ENCODE data around the gene ATG5. TPM values are rescaled to one million over a fixed set of nuclear protein-coding genes. Genes with fewer than 3 reads are reported as not detected.

The ATG5 gene
- polyA plus RNA-seq, 1 of the 3 experiments (the other 2 are of a cell fraction), result 15.5 TPM

GRCh38 chr6:106244931-106245330 is 80.6 kb downstream of the ATG5 start:
- DNase-seq, result no peak
- Histone ChIP-seq H3K9me3 (no peaks in the 10 kb centered on the region), H3K4me1 (ENCODE audit: control insufficient read depth in 1 of 2, insufficient read depth in 2 of 2, low read depth in 1 of 2, low read length in 1 of 2) (peaks cover 0 to 12% of the 10 kb centered on the region in 2 experiments; a peak in 2 of 4 replicates), H3K4me3 (ENCODE audit: low read depth in 2 of 2, low read length in 1 of 2) (no peak overlapping the region), H3F3A (replicated peaks; ENCODE audit: insufficient read depth) (peaks cover 9% of the 10 kb centered on the region), H3K9me2 (no peaks in the 10 kb centered on the region), H3K27ac (ENCODE audit: low read depth in 2 of 2, low read length in 1 of 2) (no peak overlapping the region), H4K20me1 (ENCODE audit: insufficient read depth) (no peaks in the 10 kb centered on the region), H3K36me3 (replicated peaks in 1 of 2; ENCODE audit: control insufficient read depth in 1 of 2, insufficient read depth in 2 of 2, low read length in 1 of 2) (peaks cover 7 to 47% of the 10 kb centered on the region in 2 experiments), H3K27me3 (ENCODE audit: insufficient read depth) (no peaks in the 10 kb centered on the region), H3K4me2 (no peak overlapping the region), H2AFZ (ENCODE audit: low read depth) (no peak overlapping the region), H3K9ac (no peak overlapping the region), H3K79me2 (ENCODE audit: insufficient read depth) (peaks cover 32% of the 10 kb centered on the region)
- 92% methylated on average over 1 of the region's 1 CpG for WGBS (ENCODE audit: low lambda C conversion rate)
- ChIA-PET POLR2A (no interaction called here), CTCF (interaction anchor here (1.8 kb wide), 1 partner anchor 56 kb away, joined by 5 read pairs; no protein-coding TSS in a partner anchor)
- TF ChIP-seq ZBTB33 (IDR thresholded peaks at IDR 0.05; ENCODE audit: borderline replicate concordance, low read depth) (no peak), MEF2A (IDR thresholded peaks at IDR 0.05; ENCODE audit: borderline replicate concordance, low read depth) (no peak), CHD2 (IDR thresholded peaks at IDR 0.05; ENCODE audit: low read length, partially characterized antibody) (no peak), RXRA (IDR thresholded peaks at IDR 0.05; ENCODE audit: borderline replicate concordance, low read depth) (no peak), NRF1 (IDR thresholded peaks at IDR 0.05; ENCODE audit: low read depth, low read length) (no peak), CTCF (IDR thresholded peaks at IDR 0.05) (no peak)

GRCh38 chr6:106244521-106244920 is 81.0 kb downstream of the ATG5 start:
- no peak overlapping the region for H3K4me2 ChIP-seq
- H3K9me2 ChIP-seq, result no peaks in the 10 kb centered on the region
- H3K36me3 ChIP-seq (replicated peaks in 1 of 2; ENCODE audit: control insufficient read depth in 1 of 2, insufficient read depth in 2 of 2, low read length in 1 of 2), result peaks cover 7 to 47% of the 10 kb centered on the region in 2 experiments
- peaks cover 33% of the 10 kb centered on the region for H3K79me2 ChIP-seq (ENCODE audit: insufficient read depth)
- no peak overlapping the region for H2AFZ ChIP-seq (ENCODE audit: low read depth)
- no peak for DNase-seq
- no peak overlapping the region for H3K9ac ChIP-seq
- 93% methylated on average over 1 of the region's 1 CpG for WGBS (ENCODE audit: low lambda C conversion rate)
- peaks cover 9% of the 10 kb centered on the region for H3F3A ChIP-seq (replicated peaks; ENCODE audit: insufficient read depth)
- H4K20me1 ChIP-seq (ENCODE audit: insufficient read depth), result no peaks in the 10 kb centered on the region
- no peaks in the 10 kb centered on the region for H3K27me3 ChIP-seq (ENCODE audit: insufficient read depth)
- CTCF ChIA-PET, result interaction anchor here (0.9 to 1.8 kb wide), 2 partner anchors 20 to 56 kb away, joined by 3 to 5 read pairs; no protein-coding TSS in a partner anchor
- H3K4me3 ChIP-seq (ENCODE audit: low read depth in 2 of 2, low read length in 1 of 2), result no peak overlapping the region
- H3K27ac ChIP-seq (ENCODE audit: low read depth in 2 of 2, low read length in 1 of 2), result no peak overlapping the region
- H3K9me3 ChIP-seq, result no peaks in the 10 kb centered on the region
- TF ChIP-seq MAX (IDR thresholded peaks at IDR 0.05; ENCODE audit: low read depth), result no peak
- TF ChIP-seq RAD21 (IDR thresholded peaks at IDR 0.05; ENCODE audit: low read length), result no peak
- H3K4me1 ChIP-seq (ENCODE audit: control insufficient read depth in 1 of 2, insufficient read depth in 2 of 2, low read depth in 1 of 2, low read length in 1 of 2), result peaks cover 0 to 12% of the 10 kb centered on the region in 2 experiments; a peak in 2 of 4 replicates
- POLR2A ChIA-PET, result no interaction called here

All from SK-N-SH (cell line).